Ascending aorta (tissue), 2 donors: ENCODE measurements around the gene SLC30A3. TPM values are rescaled to one million over a fixed set of nuclear protein-coding genes. Genes with fewer than 3 reads are reported as not detected.

ENCODE experiments used
- DNase-seq, 2 donors: peaks; one replicate each; pipeline ENCODE4 v3.0.0-alpha.2; 2019; ENCODE audit warnings: low spot score in 2 of 2
- H3K27ac ChIP-seq, 2 donors: fragments of 200-600 bp; sonication (generic); one replicate each; pipeline ENCODE4 v1.5.1; 2016 to 2017; ENCODE audit warnings: mild to moderate bottlenecking in 1 of 2
- H3K27me3 ChIP-seq: fragments of 200-600 bp; sonication (generic); one replicate; pipeline ENCODE4 v1.5.1; 2017
- H3K36me3 ChIP-seq, 2 donors: fragments of 200-600 bp; sonication (generic); one replicate each; pipeline ENCODE4 v1.5.1; 2016
- H3K4me1 ChIP-seq, 2 donors: fragments of 200-600 bp; sonication (generic); one replicate each; pipeline ENCODE4 v1.5.1; 2016 to 2017; ENCODE audit warnings: mild to moderate bottlenecking in 1 of 2
- H3K4me3 ChIP-seq, 2 donors: fragments of 200-600 bp; sonication (generic); one replicate each; pipeline ENCODE4 v1.5.1; 2016 to 2017; ENCODE audit warnings: mild to moderate bottlenecking in 1 of 2
- H3K9me3 ChIP-seq, 2 donors: fragments of 200-600 bp; sonication (generic); one replicate each; pipeline ENCODE4 v1.5.1; 2016
- CTCF ChIP-seq, 3 experiments: fragments of 200-600 bp in 2 of 3; fragments of 450-650 bp in 1 of 3; sonication (generic) in 2 of 3; IDR thresholded peaks; one replicate each; pipeline ENCODE4 v1.5.1; 2016 to 2019; ENCODE audit warnings: antibody characterized with exemption in 3 of 3, mild to moderate bottlenecking in 1 of 3, moderate library complexity in 1 of 3
- intact Hi-C: fragments of 100-400 bp; cut with DNase I; formaldehyde crosslinking; loops from one replicate; pipeline ENCODE4 v1.15.1; 2023
- total RNA-seq: library from RNA; depleted of rRNA; stranded (reverse); fragments of >200 nt; gene quantifications from one replicate; pipeline ENCODE4 v1.1.0, GENCODE V29; 2016

SLC30A3 gene
- total RNA-seq, 1 donor from 2014 or later: 7.6 TPM

- H3K4me3 ChIP-seq: no peak overlapping the region
These were observed 5.9 kb downstream of the SLC30A3 start for GRCh38 chr2:27256855-27257454.

GRCh38 chr2:27255660-27256059 lies 7.2 kb downstream of the SLC30A3 start:
- no peak for DNase-seq
- intact Hi-C loops: no loop called here
- H3K4me3 ChIP-seq: no peak overlapping the region
- H3K27ac ChIP-seq: peak overlapping the region in 1 of 2 donors; percentile 61
- H3K9me3 ChIP-seq: no peaks in the 10 kb centered on the region
- no peaks in the 10 kb centered on the region for H3K36me3 ChIP-seq
- H3K27me3 ChIP-seq: no peaks in the 10 kb centered on the region
- H3K4me1 ChIP-seq: peaks cover 3 to 8% of the 10 kb centered on the region in 2 donors
- no peak for TF ChIP-seq CTCF (IDR thresholded peaks at IDR 0.05)

More at GRCh38 chr2:27256855-27257454, 5.9 kb downstream of the SLC30A3 start:
- no peak for DNase-seq
- no peaks in the 10 kb centered on the region for H3K27me3 ChIP-seq
- intact Hi-C loops: no loop called here
- no peak overlapping the region for H3K27ac ChIP-seq
- no peaks in the 10 kb centered on the region for H3K9me3 ChIP-seq
- no peak for TF ChIP-seq CTCF (IDR thresholded peaks at IDR 0.05)
- H3K4me1 ChIP-seq: peaks cover 3 to 8% of the 10 kb centered on the region in 2 donors
- H3K36me3 ChIP-seq: no peaks in the 10 kb centered on the region

GRCh38 chr2:27255187-27255586 lies 7.7 kb downstream of the SLC30A3 start:
- no peak overlapping the region for H3K4me3 ChIP-seq
- peak overlapping the region in 1 of 2 donors; percentile 61 for H3K27ac ChIP-seq
- H3K9me3 ChIP-seq: no peaks in the 10 kb centered on the region
- H3K27me3 ChIP-seq: no peaks in the 10 kb centered on the region
- TF ChIP-seq CTCF (IDR thresholded peaks at IDR 0.05): no peak
- DNase-seq: no peak
- H3K4me1 ChIP-seq: peaks cover 3 to 8% of the 10 kb centered on the region in 2 donors
- H3K36me3 ChIP-seq: no peaks in the 10 kb centered on the region
- intact Hi-C loops: no loop called here

GRCh38 chr2:27251766-27252165 lies 11.1 kb downstream of the SLC30A3 start:
- no peak for DNase-seq
- H3K4me3 ChIP-seq: no peak overlapping the region

GRCh38 chr2:27250652-27251379 lies 12.0 kb downstream of the SLC30A3 start:
- no peak for DNase-seq
- Histone ChIP-seq H3K27me3 (no peaks in the 10 kb centered on the region), H3K9me3 (no peaks in the 10 kb centered on the region), H3K4me1 (peaks cover under 1 to 14% of the 10 kb centered on the region in 2 donors), H3K36me3 (no peaks in the 10 kb centered on the region), H3K4me3 (no peak overlapping the region), H3K27ac (no peak overlapping the region)
- intact Hi-C loops: no loop called here
- no peak for TF ChIP-seq CTCF (IDR thresholded peaks at IDR 0.05)

More at GRCh38 chr2:27251766-27252165, 11.1 kb downstream of the SLC30A3 start:
- Histone ChIP-seq H3K36me3 (no peaks in the 10 kb centered on the region), H3K4me1 (peaks cover 3 to 18% of the 10 kb centered on the region in 2 donors), H3K27ac (no peak overlapping the region), H3K27me3 (no peaks in the 10 kb centered on the region), H3K9me3 (no peaks in the 10 kb centered on the region)
- TF ChIP-seq CTCF (IDR thresholded peaks at IDR 0.05): no peak
- intact Hi-C loops: no loop called here
